HepG2 (cell line): Measurements from ENCODE around the gene DUS3L. TPM values are rescaled to one million over a fixed set of nuclear protein-coding genes. Genes with fewer than 3 reads are reported as not detected.

Experiments used
- CC2D1A ChIP-seq: sonication (generic); formaldehyde crosslinking; IDR thresholded peaks from 2 replicates; pipeline ENCODE4 v1.8.1; 2023; ENCODE audit warnings: mild to moderate bottlenecking, missing genetic modification reagents
- CERS6 ChIP-seq: sonication (generic); formaldehyde crosslinking; IDR thresholded peaks from 2 replicates; pipeline ENCODE4 v1.5.0; 2020; ENCODE audit warnings: missing genetic modification reagents
- ESRRA ChIP-seq: sonication (generic); formaldehyde crosslinking; IDR thresholded peaks from 2 replicates; pipeline ENCODE4 v1.5.1; 2020; ENCODE audit warnings: mild to moderate bottlenecking, low read depth, missing genetic modification reagents
- FLYWCH1 ChIP-seq: sonication (generic); formaldehyde crosslinking; IDR thresholded peaks from 2 replicates; pipeline ENCODE4 v1.8.1; 2023; ENCODE audit warnings: mild to moderate bottlenecking, missing genetic modification reagents
- NFATC3 ChIP-seq: sonication (generic); formaldehyde crosslinking; IDR thresholded peaks from 2 replicates; pipeline ENCODE4 v1.5.1; 2020; ENCODE audit warnings: mild to moderate bottlenecking, missing genetic modification reagents
- NFKB2 ChIP-seq: sonication (generic); formaldehyde crosslinking; IDR thresholded peaks from 2 replicates; pipeline ENCODE4 v1.4.0; 2020; ENCODE audit warnings: missing genetic modification reagents, borderline replicate concordance
- NR0B2 ChIP-seq: sonication (generic); formaldehyde crosslinking; IDR thresholded peaks from 2 replicates; pipeline ENCODE4 v1.4.0; 2020; ENCODE audit warnings: mild to moderate bottlenecking, missing genetic modification reagents
- NR2F2 ChIP-seq: IDR thresholded peaks from 2 replicates; pipeline ENCODE4 v1.6.1; 2012; ENCODE audit warnings: low read depth, inconsistent platforms, borderline replicate concordance
- POLR2A ChIP-seq, 2 experiments: IDR thresholded peaks; 2 replicates each; pipeline ENCODE4 v1.6.1; 2011; ENCODE audit warnings: low read depth in 2 of 2, low read length in 2 of 2, mild to moderate bottlenecking in 1 of 2, moderate library complexity in 1 of 2; ENCODE audit not compliant: insufficient read depth in 1 of 2
- PPARG ChIP-seq: conservative IDR thresholded peaks from 2 replicates; pipeline ENCODE4 v1.6.1; 2016; ENCODE audit warnings: missing biosample characterization, missing genetic modification reagents
- SMYD3 ChIP-seq: sonication (generic); formaldehyde crosslinking; IDR thresholded peaks from 2 replicates; pipeline ENCODE4 v1.8.1; 2023; ENCODE audit warnings: mild to moderate bottlenecking, missing genetic modification reagents
- SRF ChIP-seq: IDR thresholded peaks from 2 replicates; pipeline ENCODE4 v1.6.1; 2011; ENCODE audit warnings: mild to moderate bottlenecking, low read depth, low read length, moderate library complexity
- THAP8 ChIP-seq: sonication (generic); formaldehyde crosslinking; IDR thresholded peaks from 2 replicates; pipeline ENCODE4 v1.5.1; 2020; ENCODE audit warnings: missing genetic modification reagents, mild to moderate bottlenecking, borderline replicate concordance
- THRA ChIP-seq: sonication (generic); formaldehyde crosslinking; IDR thresholded peaks from 2 replicates; pipeline ENCODE4 v1.4.0; 2020; ENCODE audit warnings: missing genetic modification reagents, borderline replicate concordance
- XBP1 ChIP-seq: sonication (generic); formaldehyde crosslinking; IDR thresholded peaks from 2 replicates; pipeline ENCODE4 v1.5.0; 2020; ENCODE audit warnings: missing genetic modification reagents
- ZBTB25 ChIP-seq: IDR thresholded peaks from 2 replicates; pipeline ENCODE4 v1.6.1; 2018; ENCODE audit warnings: missing genetic modification reagents
- ZFP36L1 ChIP-seq: sonication (generic); formaldehyde crosslinking; IDR thresholded peaks from 2 replicates; pipeline ENCODE4 v1.8.0; 2022; ENCODE audit warnings: mild to moderate bottlenecking, missing genetic modification reagents, moderate library complexity
- ZNF292 ChIP-seq: sonication (generic); formaldehyde crosslinking; IDR thresholded peaks from 2 replicates; pipeline ENCODE4 v1.8.1; 2022; ENCODE audit warnings: mild to moderate bottlenecking, low read depth, missing genetic modification reagents, borderline replicate concordance
- ZNF512 ChIP-seq: sonication (generic); formaldehyde crosslinking; IDR thresholded peaks from 2 replicates; pipeline ENCODE4 v1.4.0; 2020; ENCODE audit warnings: mild to moderate bottlenecking, missing genetic modification reagents
- ZNF567 ChIP-seq: sonication (generic); formaldehyde crosslinking; IDR thresholded peaks from 2 replicates; pipeline ENCODE4 v1.8.1; 2023; ENCODE audit warnings: mild to moderate bottlenecking, missing genetic modification reagents, borderline replicate concordance
- ZNF619 ChIP-seq: sonication (generic); formaldehyde crosslinking; IDR thresholded peaks from 2 replicates; pipeline ENCODE4 v1.4.0; 2020; ENCODE audit warnings: mild to moderate bottlenecking, missing genetic modification reagents
- ZNF784 ChIP-seq: sonication (generic); formaldehyde crosslinking; IDR thresholded peaks from 2 replicates; pipeline ENCODE4 v1.5.1; 2020; ENCODE audit warnings: missing genetic modification reagents, mild to moderate bottlenecking, borderline replicate concordance
- polyA plus RNA-seq, 8 experiments: library from polyadenylated mRNA; depleted of rRNA in 3 of 8; stranded (reverse) in 7 of 8; unstranded in 1 of 8; fragments of >200 nt; fragmentation: Illumina TruSeq in 4 of 8; extraction: Trizol in 4 of 8; gene quantifications; 2 replicates each; pipeline versions ENCODE4 v1.2.1 to v1.2.3, GENCODE V29; 2011 to 2016; ENCODE audit warnings: low read depth in 4 of 8, missing spikeins in 1 of 8, mixed read lengths in 1 of 8; ENCODE audit not compliant: insufficient read depth in 1 of 8
- total RNA-seq, 5 experiments: library from RNA; depleted of rRNA; stranded (reverse); fragments of >200 nt; fragmentation: Illumina TruSeq; extraction: Trizol; gene quantifications; 2 replicates each; pipeline ENCODE4 v1.2.3, GENCODE V29; 2016; ENCODE audit warnings: low read depth in 1 of 5

Gene DUS3L
- total and polyA plus RNA-seq, 2 of the 13 experiments (the other 11 are each of a cell fraction or from before 2014, with no cell fraction given), result 13.3 to 25.1 TPM

- TF ChIP-seq ZNF784 (CRISPR knock-in tag), result peak; percentile 85
- peak; percentile 90; the same call in 1 of the 2 replicates for TF ChIP-seq SMYD3 (CRISPR knock-in tag)
- TF ChIP-seq CC2D1A, result no peak
- TF ChIP-seq FLYWCH1 (CRISPR knock-in tag), result no peak
- 0 out of 2 replicates have a peak, but pooled peaks have one; percentile 69 for TF ChIP-seq ZNF567 (CRISPR knock-in tag)
- peak; percentile 99 for TF ChIP-seq NR0B2
- no peak; the same call in 1 of the 2 replicates for TF ChIP-seq THRA (CRISPR knock-in tag)
- TF ChIP-seq THAP8 (CRISPR knock-in tag), result no peak
- 0 out of 2 replicates have a peak, but pooled peaks have one; percentile 79 for TF ChIP-seq ZNF619 (CRISPR knock-in tag)
- TF ChIP-seq ZNF292 (CRISPR knock-in tag), result no peak
- TF ChIP-seq NFKB2 (CRISPR knock-in tag), result peak; percentile 87
- peak; percentile 67; the same call in 1 of the 2 replicates for TF ChIP-seq ZBTB25 (CRISPR knock-in tag)
- peak; percentile 60 for TF ChIP-seq NFATC3 (CRISPR knock-in tag)
- TF ChIP-seq CERS6, result no peak
- no peak for TF ChIP-seq SRF
- TF ChIP-seq NR2F2, result no peak
- TF ChIP-seq ESRRA (CRISPR knock-in tag), result no peak
- TF ChIP-seq XBP1 (CRISPR knock-in tag), result no peak
- no peak for TF ChIP-seq ZNF512 (CRISPR knock-in tag)
- TF ChIP-seq ZFP36L1 (CRISPR knock-in tag), result peak; percentile 64; the same call in 1 of the 2 replicates
- no peak for TF ChIP-seq PPARG (CRISPR knock-in tag)
- TF ChIP-seq POLR2A (IDR thresholded peaks at IDR 0.05; ENCODE audit: insufficient read depth in 1 of 2, low read depth in 2 of 2, low read length in 2 of 2), result peak; percentile 60 to 86
Measured at GRCh38 chr19:5790559-5791520, at the start of gene DUS3L (continued).
